Activated CD8-positive, alpha-beta memory T cell treated with anti-CD3 and anti-CD28 coated beads, Interleukin-2, amount 10 ng/mL, durations not matched to agents 7 days and 5 days (primary cell): ENCODE results near the gene PDE9A. TPM values are rescaled to one million over a fixed set of nuclear protein-coding genes. Genes with fewer than 3 reads are reported as not detected.

Source experiments
- ATAC-seq: fragments of 150-1000 bp; cut with Tn5 transposase; one replicate; pipeline ENCODE4 v1.10.0; 2021; ENCODE audit warnings: moderate library complexity
- CTCF ChIA-PET: fragments of 350-600 bp; sonication (Branson Sonifier 250); formaldehyde crosslinking; loops from one replicate; lab custom pipeline; 2021; ENCODE audit warnings: antibody characterized with exemption; lab: Charles Lee
- DNase-seq: peaks from one replicate; pipeline ENCODE4 v3.0.0-alpha.2; 2020
- H3K27ac Mint-ChIP-seq: one replicate; pipeline ENCODE4 v1.8.0; 2021; ENCODE audit warnings: mild to moderate bottlenecking, mixed read lengths
- H3K27me3 Mint-ChIP-seq: one replicate; pipeline ENCODE4 v1.8.0; 2021; ENCODE audit warnings: mixed read lengths
- H3K36me3 Mint-ChIP-seq: one replicate; pipeline ENCODE4 v1.8.0; 2021; ENCODE audit warnings: mild to moderate bottlenecking, mixed read lengths
- H3K4me1 Mint-ChIP-seq: one replicate; pipeline ENCODE4 v1.8.0; 2021; ENCODE audit warnings: mixed read lengths
- H3K4me3 Mint-ChIP-seq: one replicate; pipeline ENCODE4 v1.8.0; 2021; ENCODE audit warnings: mild to moderate bottlenecking, moderate library complexity, mixed read lengths
- H3K9me3 Mint-ChIP-seq: one replicate; pipeline ENCODE4 v1.8.0; 2022; ENCODE audit warnings: low read depth, mixed read lengths
- total RNA-seq, 2 experiments: library from RNA; stranded (reverse); gene quantifications; one replicate each; pipeline ENCODE4 v1.2.3, GENCODE V29; 2021

Gene PDE9A
- total RNA-seq, 2 experiments from 2014 or later: 2.0 to 6.8 TPM

- ATAC-seq: no peak
- no peak overlapping the region for H3K27ac Mint-ChIP-seq
- peaks cover 20% of the 10 kb centered on the region for H3K4me1 Mint-ChIP-seq
Measured at GRCh38 chr21:42750737-42751530, 97.5 kb downstream of the PDE9A start.

GRCh38 chr21:42751866-42752265, 98.4 kb downstream of the PDE9A start:
- peaks cover 11% of the 10 kb centered on the region for H3K4me1 Mint-ChIP-seq
- ATAC-seq (no peak), DNase-seq (no peak)
- H3K9me3 Mint-ChIP-seq: no peaks in the 10 kb centered on the region
- no peak overlapping the region for H3K4me3 Mint-ChIP-seq
- no peak overlapping the region for H3K27ac Mint-ChIP-seq
- no peaks in the 10 kb centered on the region for H3K36me3 Mint-ChIP-seq
- CTCF ChIA-PET: no interaction called here
- no peaks in the 10 kb centered on the region for H3K27me3 Mint-ChIP-seq

More at GRCh38 chr21:42750737-42751530, 97.5 kb downstream of the PDE9A start:
- H3K9me3 Mint-ChIP-seq: no peaks in the 10 kb centered on the region
- peaks cover 1% of the 10 kb centered on the region for H3K36me3 Mint-ChIP-seq
- H3K27me3 Mint-ChIP-seq: no peaks in the 10 kb centered on the region
- no peak overlapping the region for H3K4me3 Mint-ChIP-seq
- no peak for DNase-seq
- CTCF ChIA-PET: no interaction called here

GRCh38 chr21:42753804-42754203, 100.4 kb downstream of the PDE9A start:
- Mint-ChIP-seq H3K36me3 (no peaks in the 10 kb centered on the region), H3K4me1 (no peaks in the 10 kb centered on the region), H3K9me3 (no peaks in the 10 kb centered on the region), H3K27ac (no peak overlapping the region), H3K4me3 (no peak overlapping the region), H3K27me3 (peaks cover 2% of the 10 kb centered on the region)
- CTCF ChIA-PET: no interaction called here
- DNase-seq (no peak), ATAC-seq (no peak)

GRCh38 chr21:42754270-42754933, 101.0 kb downstream of the PDE9A start:
- Mint-ChIP-seq H3K27me3 (peaks cover 2% of the 10 kb centered on the region), H3K4me3 (no peak overlapping the region), H3K27ac (no peak overlapping the region), H3K36me3 (no peaks in the 10 kb centered on the region), H3K4me1 (no peaks in the 10 kb centered on the region), H3K9me3 (no peaks in the 10 kb centered on the region)
- DNase-seq: no peak
- ATAC-seq: no peak
- CTCF ChIA-PET: no interaction called here

- Mint-ChIP-seq H3K4me1 (no peaks in the 10 kb centered on the region), H3K27me3 (peaks cover 2% of the 10 kb centered on the region), H3K4me3 (no peak overlapping the region), H3K27ac (no peak overlapping the region), H3K9me3 (no peaks in the 10 kb centered on the region), H3K36me3 (no peaks in the 10 kb centered on the region)
- CTCF ChIA-PET: no interaction called here
- ATAC-seq: no peak
- DNase-seq: no peak
Measured at GRCh38 chr21:42755031-42755665, 101.7 kb downstream of the PDE9A start.

- CTCF ChIA-PET: no interaction called here
- no peaks in the 10 kb centered on the region for H3K36me3 Mint-ChIP-seq
- ATAC-seq (no peak), DNase-seq (no peak)
- peaks cover 2% of the 10 kb centered on the region for H3K27me3 Mint-ChIP-seq
- H3K4me1 Mint-ChIP-seq: no peaks in the 10 kb centered on the region
- no peaks in the 10 kb centered on the region for H3K9me3 Mint-ChIP-seq
- H3K27ac Mint-ChIP-seq: no peak overlapping the region
- no peak overlapping the region for H3K4me3 Mint-ChIP-seq
Measured at GRCh38 chr21:42755766-42756579, 102.6 kb downstream of the PDE9A start.

- peaks cover 2% of the 10 kb centered on the region for H3K27me3 Mint-ChIP-seq
- no peak overlapping the region for H3K4me3 Mint-ChIP-seq
- H3K9me3 Mint-ChIP-seq: no peaks in the 10 kb centered on the region
- no peaks in the 10 kb centered on the region for H3K36me3 Mint-ChIP-seq
- H3K4me1 Mint-ChIP-seq: no peaks in the 10 kb centered on the region
- no peak for DNase-seq
- no peak overlapping the region for H3K27ac Mint-ChIP-seq
- ATAC-seq: no peak
- CTCF ChIA-PET: no interaction called here
Measured at GRCh38 chr21:42756580-42757250, 103.3 kb downstream of the PDE9A start.

- DNase-seq: no peak
- peaks cover 2% of the 10 kb centered on the region for H3K27me3 Mint-ChIP-seq
- H3K27ac Mint-ChIP-seq: no peak overlapping the region
- H3K4me1 Mint-ChIP-seq: no peaks in the 10 kb centered on the region
- no peaks in the 10 kb centered on the region for H3K9me3 Mint-ChIP-seq
- ATAC-seq: no peak
- no peak overlapping the region for H3K4me3 Mint-ChIP-seq
- CTCF ChIA-PET: no interaction called here
- no peaks in the 10 kb centered on the region for H3K36me3 Mint-ChIP-seq
Measured at GRCh38 chr21:42757422-42757821, 104.0 kb downstream of the PDE9A start.

- Mint-ChIP-seq H3K27ac (no peak overlapping the region), H3K36me3 (no peaks in the 10 kb centered on the region), H3K9me3 (no peaks in the 10 kb centered on the region), H3K27me3 (peaks cover 2% of the 10 kb centered on the region), H3K4me1 (no peaks in the 10 kb centered on the region), H3K4me3 (no peak overlapping the region)
- CTCF ChIA-PET: no interaction called here
- DNase-seq: no peak
- ATAC-seq: no peak
Measured at GRCh38 chr21:42757826-42758655, 104.6 kb downstream of the PDE9A start.

- Mint-ChIP-seq H3K4me3 (no peak overlapping the region), H3K36me3 (no peaks in the 10 kb centered on the region), H3K4me1 (no peaks in the 10 kb centered on the region), H3K27me3 (peaks cover 2% of the 10 kb centered on the region), H3K27ac (no peak overlapping the region), H3K9me3 (no peaks in the 10 kb centered on the region)
- ATAC-seq (no peak), DNase-seq (no peak)
- CTCF ChIA-PET: no interaction called here
Measured at GRCh38 chr21:42758721-42759593, 105.5 kb downstream of the PDE9A start.

- CTCF ChIA-PET: no interaction called here
- Mint-ChIP-seq H3K36me3 (no peaks in the 10 kb centered on the region), H3K27me3 (peaks cover 2% of the 10 kb centered on the region), H3K4me1 (no peaks in the 10 kb centered on the region), H3K4me3 (no peak overlapping the region), H3K27ac (no peak overlapping the region), H3K9me3 (no peaks in the 10 kb centered on the region)
- DNase-seq: no peak
- no peak for ATAC-seq
Measured at GRCh38 chr21:42759594-42759927, 106.1 kb downstream of the PDE9A start.
